C1 segment of cervical spinal cord (tissue), 14 donors: ENCODE measurements around the gene CCDC28B.
A peak's percentile ranks its signal among the peaks of the same experiment; 100 is the strongest.
"Not testable (repeated sequence)": the region's sequence is repeated elsewhere in the genome, so short reads cannot be mapped to it uniquely, and the experiment has no call there.

ENCODE experiments used
- DNase-seq, 14 donors: peaks; one replicate each; lab custom pipeline; 2025; lab: John Stamatoyannopoulos, UW

The CCDC28B gene

GRCh38 chr1:32200226-32201010 is at the start of gene CCDC28B:
Gene CCDC28B, plus strand, starts transcription at chr1:32200595. Its CDS starts 1,341 bp downstream, at chr1:32201936.
- peak in 12 of 14 donors; percentile 24 to 82 (median 56) for DNase-seq

GRCh38 chr1:32150847-32151246 is 49.5 kb upstream of the CCDC28B start:
- DNase-seq: no peak

- peak in 1 of 14 donors; percentile 2 for DNase-seq
These were observed 49.0 kb upstream of the CCDC28B start for GRCh38 chr1:32151319-32151787.

DNA sequence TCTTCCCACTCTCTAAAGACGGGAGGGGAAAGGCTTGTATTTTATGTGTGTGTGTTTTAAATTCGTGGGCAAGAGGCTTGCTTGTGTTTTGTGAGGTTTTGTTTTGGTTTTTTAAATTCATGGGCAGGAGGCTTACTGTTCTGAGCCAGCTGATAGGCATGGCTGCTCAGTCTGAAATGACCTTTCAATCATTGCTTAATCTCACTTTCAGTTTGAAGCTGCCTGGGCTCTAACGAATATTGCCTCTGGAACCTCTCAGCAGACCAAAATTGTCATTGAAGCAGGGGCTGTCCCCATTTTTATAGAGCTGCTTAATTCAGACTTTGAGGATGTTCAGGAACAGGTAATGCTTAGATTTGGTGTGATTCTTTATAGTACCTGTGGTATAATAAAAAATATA is 41.2 kb upstream of the CCDC28B start:
- DNase-seq: no peak

DNA sequence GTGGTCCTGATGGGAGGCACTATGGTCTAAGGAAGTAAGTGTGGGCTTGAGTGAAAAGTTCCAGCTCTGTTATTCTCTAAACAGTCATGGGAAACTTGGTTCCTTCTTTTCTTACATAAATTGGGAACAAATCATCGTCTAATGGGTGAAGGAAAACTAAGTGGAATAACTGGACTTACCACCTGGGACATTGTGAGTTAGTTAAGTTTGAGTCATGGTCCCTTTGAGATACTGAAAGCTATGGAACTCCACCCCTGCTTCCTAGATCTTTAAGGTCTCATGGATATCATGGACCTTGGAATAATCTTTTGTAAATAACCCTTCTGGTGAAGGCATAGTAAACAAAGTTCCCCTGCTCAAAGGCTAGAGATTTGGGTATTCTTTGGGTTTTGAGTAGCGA is 37.0 kb upstream of the CCDC28B start:
- DNase-seq: no peak

- not testable (repeated sequence) for DNase-seq
These were observed 34.8 kb upstream of the CCDC28B start for GRCh38 chr1:32165633-32166032.

GRCh38 chr1:32170991-32171390 is 29.4 kb upstream of the CCDC28B start:
- no peak for DNase-seq

- DNase-seq: no peak
These were observed 27.7 kb upstream of the CCDC28B start for GRCh38 chr1:32172621-32173245.

GRCh38 chr1:32178380-32179192 is 21.8 kb upstream of the CCDC28B start:
- DNase-seq: no peak

GRCh38 chr1:32179193-32179442 is 21.3 kb upstream of the CCDC28B start:
- no peak for DNase-seq

- DNase-seq: peak; percentile 75 to 98 (median 95)
These were observed 20.8 kb upstream of the CCDC28B start, which contains the start of gene TXLNA for GRCh38 chr1:32179443-32180185. Gene TXLNA, plus strand, starts transcription at chr1:32179675. Its CDS starts 671 bp downstream, at chr1:32180346.

- DNase-seq: peak in 9 of 14 donors; percentile 51 to 77 (median 56)
These were observed 20.0 kb upstream of the CCDC28B start for GRCh38 chr1:32180186-32181060.

DNA sequence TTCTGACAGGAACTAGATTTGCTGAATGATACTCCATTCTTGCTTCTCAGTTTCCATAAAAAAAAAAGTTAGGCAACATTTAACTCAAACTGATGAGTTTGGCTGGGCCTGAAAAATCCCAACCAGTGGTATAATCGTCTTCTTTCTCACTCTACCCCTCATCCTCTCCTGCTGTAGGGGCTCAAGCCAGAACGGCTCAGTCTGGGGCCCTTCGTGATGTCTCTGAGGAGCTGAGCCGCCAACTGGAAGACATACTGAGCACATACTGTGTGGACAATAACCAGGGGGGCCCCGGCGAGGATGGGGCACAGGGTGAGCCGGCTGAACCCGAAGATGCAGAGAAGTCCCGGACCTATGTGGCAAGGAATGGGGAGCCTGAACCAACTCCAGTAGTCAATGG is 19.3 kb upstream of the CCDC28B start:
- no peak for DNase-seq

DNA sequence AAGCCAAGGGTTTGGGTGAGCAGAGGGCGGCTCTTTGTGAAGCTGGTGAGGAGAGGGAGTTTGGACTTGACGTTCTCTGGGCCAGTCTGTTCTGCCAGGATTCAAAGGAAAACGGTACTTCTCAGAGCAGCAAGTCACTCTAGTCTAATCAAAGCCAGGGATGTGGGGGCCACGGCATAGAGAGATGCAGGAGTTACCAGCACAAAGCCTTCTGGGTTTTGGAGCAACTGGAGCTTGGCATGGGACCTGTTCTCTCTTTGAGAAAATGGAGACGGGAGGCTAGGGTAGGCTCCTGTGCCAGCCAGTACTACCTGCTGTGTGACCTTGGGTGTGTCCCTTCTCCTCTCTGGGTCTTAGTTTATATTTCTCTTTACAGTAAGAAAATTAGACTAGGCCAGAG is 18.8 kb upstream of the CCDC28B start:
- DNase-seq: no peak

DNA sequence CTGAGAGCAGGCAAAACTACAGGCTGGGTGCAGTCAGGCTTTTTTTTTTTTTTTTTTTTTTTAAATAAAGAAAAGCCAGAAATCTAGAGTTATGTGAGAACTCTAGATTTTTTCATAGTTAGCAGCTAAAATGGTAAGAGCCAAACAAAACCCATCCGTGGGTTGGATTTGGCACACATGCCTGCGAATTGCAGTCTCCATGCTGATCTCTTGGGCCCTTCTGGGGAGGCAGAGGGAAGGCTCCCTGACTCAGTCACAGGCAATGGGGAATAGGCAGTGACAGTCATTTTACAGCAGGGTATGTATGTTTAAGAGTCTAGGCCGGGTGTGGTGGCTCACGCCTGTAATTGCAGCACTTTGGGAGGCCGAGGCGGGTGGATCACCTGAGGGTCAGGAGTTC is 18.3 kb upstream of the CCDC28B start:
- DNase-seq: no peak

- no peak for DNase-seq
These were observed 15.7 kb upstream of the CCDC28B start for GRCh38 chr1:32184650-32185049.

- DNase-seq: no peak
These were observed 14.3 kb upstream of the CCDC28B start for GRCh38 chr1:32186077-32186476.

- no peak for DNase-seq
These were observed 13.9 kb upstream of the CCDC28B start for GRCh38 chr1:32186491-32186890.

GRCh38 chr1:32187850-32188249 is 12.5 kb upstream of the CCDC28B start:
- DNase-seq: no peak

DNA sequence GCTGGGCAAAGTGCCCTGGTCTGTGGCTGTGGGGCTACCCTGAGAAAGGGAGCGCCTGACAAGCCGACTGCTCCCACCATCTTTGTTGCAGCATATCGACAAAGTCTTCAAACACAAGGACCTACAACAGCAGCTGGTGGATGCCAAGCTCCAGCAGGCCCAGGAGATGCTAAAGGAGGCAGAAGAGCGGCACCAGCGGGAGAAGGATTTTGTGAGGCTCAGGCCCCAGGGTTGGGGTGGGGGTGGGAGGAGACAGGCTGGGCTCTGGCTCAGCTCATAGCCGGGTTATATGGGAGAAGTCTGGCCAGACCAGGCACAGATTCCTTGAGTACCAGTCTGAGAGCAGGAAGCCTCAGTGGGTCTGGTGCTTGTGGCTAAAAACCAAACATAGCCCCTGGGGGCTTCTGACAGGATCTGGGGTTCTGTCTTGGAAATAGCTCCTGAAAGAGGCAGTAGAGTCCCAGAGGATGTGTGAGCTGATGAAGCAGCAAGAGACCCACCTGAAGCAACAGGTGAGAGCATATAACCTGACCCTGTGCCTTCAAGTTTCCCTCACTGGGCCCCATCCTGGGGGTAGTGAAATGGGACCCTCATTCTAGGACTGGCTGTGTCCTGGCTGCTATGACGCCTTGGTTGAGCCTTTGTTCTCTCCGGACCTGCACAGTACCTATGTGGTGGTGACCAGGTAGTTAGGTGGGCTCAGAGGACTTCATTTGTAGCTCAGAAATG is 8.0 kb upstream of the CCDC28B start:
- no peak for DNase-seq
